DOHH2 (cell line): ENCODE measurements around the gene MAP1LC3A.

Experiments
- H3F3A ChIP-seq: fragments of 200-600 bp; sonication (generic), shearing (Covaris generic); 2 replicates; pipeline ENCODE4 v1.6.0; 2016; ENCODE audit warnings: antibody characterized with exemption, mild to moderate bottlenecking; ENCODE audit not compliant: control insufficient read depth, insufficient read depth
- H3K27ac ChIP-seq: fragments of 200-600 bp; sonication (generic); 2 replicates; pipeline ENCODE4 v1.5.1; 2014; ENCODE audit warnings: low read depth, mild to moderate bottlenecking, low read length, moderate library complexity
- H3K27me3 ChIP-seq: fragments of 200-600 bp; sonication (generic); 2 replicates; pipeline ENCODE4 v1.6.1; 2014; ENCODE audit warnings: mild to moderate bottlenecking, low read length, mixed read lengths; ENCODE audit not compliant: control insufficient read depth
- H3K36me3 ChIP-seq: fragments of 200-600 bp; sonication (generic); 2 replicates; pipeline ENCODE4 v1.6.1; 2014; ENCODE audit warnings: mild to moderate bottlenecking, low read length, moderate library complexity, mixed read lengths; ENCODE audit not compliant: control insufficient read depth
- H3K4me1 ChIP-seq: fragments of 200-600 bp; sonication (generic); 2 replicates; pipeline ENCODE4 v1.6.1; 2014; ENCODE audit warnings: mild to moderate bottlenecking, low read length, mixed read lengths; ENCODE audit not compliant: control insufficient read depth
- H3K4me2 ChIP-seq: fragments of 200-600 bp; sonication (generic); 2 replicates; pipeline ENCODE4 v1.6.0; 2014; ENCODE audit warnings: mild to moderate bottlenecking, low read length, moderate library complexity
- H3K4me3 ChIP-seq: fragments of 200-600 bp; sonication (generic); 2 replicates; pipeline ENCODE4 v1.5.1; 2014; ENCODE audit warnings: mild to moderate bottlenecking, low read length, mixed read lengths
- H3K79me2 ChIP-seq: fragments of 200-600 bp; sonication (generic); 2 replicates; pipeline ENCODE4 v1.6.1; 2014; ENCODE audit warnings: mild to moderate bottlenecking, low read length, mixed read lengths; ENCODE audit not compliant: control insufficient read depth
- H3K9me2 ChIP-seq: fragments of 200-600 bp; sonication (generic); replicated peaks from 2 replicates; pipeline ENCODE4 v1.6.1; 2014; ENCODE audit warnings: mild to moderate bottlenecking, low read length, mixed read lengths; ENCODE audit not compliant: control insufficient read depth
- H3K9me3 ChIP-seq: fragments of 200-600 bp; sonication (generic); 2 replicates; pipeline ENCODE4 v1.6.1; 2014; ENCODE audit warnings: antibody characterized with exemption, low read length, mixed read lengths; ENCODE audit not compliant: control insufficient read depth, insufficient read depth
- H4K20me1 ChIP-seq: fragments of 200-600 bp; sonication (generic); 2 replicates; pipeline ENCODE4 v1.6.0; 2014; ENCODE audit warnings: low read depth, mild to moderate bottlenecking, antibody characterized with exemption, low read length, moderate library complexity; ENCODE audit not compliant: control insufficient read depth, insufficient read depth
- EZH2phosphoT487 ChIP-seq: fragments of 200-600 bp; sonication (generic); IDR thresholded peaks from 2 replicates; pipeline ENCODE4 v1.6.1; 2017; ENCODE audit warnings: borderline replicate concordance, mild to moderate bottlenecking, antibody characterized with exemption, low read length, moderate library complexity, mixed read lengths
- TF ChIP-seq, protein P1 (sequence below): fragments of 200-600 bp; sonication (generic); IDR thresholded peaks from one replicate; pipeline ENCODE4 v1.5.1; 2014; ENCODE audit warnings: antibody characterized with exemption, mild to moderate bottlenecking, low read depth, low read length; ENCODE audit not compliant: poor library complexity, severe bottlenecking

The MAP1LC3A gene

DNA sequence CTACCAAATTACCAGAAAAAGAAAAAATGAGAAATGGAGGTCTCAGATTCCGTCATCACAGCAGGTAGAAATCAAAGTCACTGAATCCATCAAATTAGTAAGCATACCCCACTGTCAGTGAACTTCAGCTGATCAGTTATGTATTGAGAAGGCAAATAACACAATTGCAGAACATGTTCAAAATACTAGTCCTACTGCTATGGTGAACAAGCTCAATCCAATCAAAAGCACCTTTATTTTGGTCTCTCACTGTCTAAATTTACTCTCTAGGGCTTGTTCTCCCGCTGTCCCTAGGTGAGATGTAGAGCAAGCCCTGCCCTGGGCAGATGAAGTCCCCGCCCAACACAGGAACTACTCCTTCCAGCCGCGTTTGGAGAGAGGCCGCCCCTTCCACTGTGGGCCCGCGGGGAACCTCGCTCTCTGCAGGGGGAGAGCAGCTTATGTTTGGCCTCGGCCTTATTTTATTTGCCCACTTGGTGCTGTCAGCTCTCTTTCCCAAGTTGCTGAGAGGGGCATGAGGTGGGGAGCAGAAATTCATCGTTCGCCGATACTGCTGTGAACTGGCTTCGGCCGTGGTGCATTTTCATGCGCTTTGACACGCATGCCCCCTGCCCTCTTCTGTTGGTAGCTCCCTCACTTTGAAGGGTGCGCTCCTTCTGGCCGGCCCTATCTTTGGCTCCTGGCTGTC is 14.3 kb upstream of the MAP1LC3A start:
- peak overlapping the region; percentile 19; the same call in 1 of the 2 replicates for H3K4me2 ChIP-seq
- TF ChIP-seq, protein P1, sequence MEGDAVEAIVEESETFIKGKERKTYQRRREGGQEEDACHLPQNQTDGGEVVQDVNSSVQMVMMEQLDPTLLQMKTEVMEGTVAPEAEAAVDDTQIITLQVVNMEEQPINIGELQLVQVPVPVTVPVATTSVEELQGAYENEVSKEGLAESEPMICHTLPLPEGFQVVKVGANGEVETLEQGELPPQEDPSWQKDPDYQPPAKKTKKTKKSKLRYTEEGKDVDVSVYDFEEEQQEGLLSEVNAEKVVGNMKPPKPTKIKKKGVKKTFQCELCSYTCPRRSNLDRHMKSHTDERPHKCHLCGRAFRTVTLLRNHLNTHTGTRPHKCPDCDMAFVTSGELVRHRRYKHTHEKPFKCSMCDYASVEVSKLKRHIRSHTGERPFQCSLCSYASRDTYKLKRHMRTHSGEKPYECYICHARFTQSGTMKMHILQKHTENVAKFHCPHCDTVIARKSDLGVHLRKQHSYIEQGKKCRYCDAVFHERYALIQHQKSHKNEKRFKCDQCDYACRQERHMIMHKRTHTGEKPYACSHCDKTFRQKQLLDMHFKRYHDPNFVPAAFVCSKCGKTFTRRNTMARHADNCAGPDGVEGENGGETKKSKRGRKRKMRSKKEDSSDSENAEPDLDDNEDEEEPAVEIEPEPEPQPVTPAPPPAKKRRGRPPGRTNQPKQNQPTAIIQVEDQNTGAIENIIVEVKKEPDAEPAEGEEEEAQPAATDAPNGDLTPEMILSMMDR: no peak
- no peak for TF ChIP-seq EZH2phosphoT487
- no peak overlapping the region for H3K4me3 ChIP-seq
- peaks cover 7% of the 10 kb centered on the region; the same call in 1 of the 2 replicates for H3K36me3 ChIP-seq
- H3K4me1 ChIP-seq: 0 out of 2 replicates have a peak, but pooled peaks cover 3% of the 10 kb centered on the region
- no peak overlapping the region for H3K27ac ChIP-seq
- H3F3A ChIP-seq: no peaks in the 10 kb centered on the region
- H4K20me1 ChIP-seq: no peaks in the 10 kb centered on the region
- no peaks in the 10 kb centered on the region for H3K79me2 ChIP-seq
- H3K27me3 ChIP-seq: no peaks in the 10 kb centered on the region
- no peaks in the 10 kb centered on the region for H3K9me3 ChIP-seq
- no peaks in the 10 kb centered on the region for H3K9me2 ChIP-seq

DNA sequence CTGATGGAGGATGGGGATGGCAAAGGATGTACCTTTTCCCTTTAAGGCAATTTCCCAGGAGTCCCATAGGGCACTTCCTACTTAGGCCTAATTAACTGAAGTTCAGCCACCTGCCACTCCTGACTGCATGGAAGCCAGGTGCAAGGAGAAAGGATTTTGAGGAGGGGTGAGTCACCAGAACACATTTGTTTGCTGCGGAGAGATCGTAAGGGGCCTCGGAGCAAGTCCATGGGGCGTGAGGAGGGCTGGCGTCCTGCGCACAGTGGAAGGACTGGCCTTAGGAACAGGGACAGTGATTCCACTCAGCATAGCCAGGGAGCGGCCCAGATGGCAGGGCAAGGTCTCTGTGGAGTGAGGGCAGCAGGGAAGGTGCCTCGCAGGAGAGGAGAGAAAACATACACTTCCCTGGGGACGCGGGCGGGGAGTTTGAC is 11.8 kb upstream of the MAP1LC3A start:
- Histone ChIP-seq H3K9me2 (no peaks in the 10 kb centered on the region), H3K9me3 (no peaks in the 10 kb centered on the region), H3K27ac (no peak overlapping the region)

DNA sequence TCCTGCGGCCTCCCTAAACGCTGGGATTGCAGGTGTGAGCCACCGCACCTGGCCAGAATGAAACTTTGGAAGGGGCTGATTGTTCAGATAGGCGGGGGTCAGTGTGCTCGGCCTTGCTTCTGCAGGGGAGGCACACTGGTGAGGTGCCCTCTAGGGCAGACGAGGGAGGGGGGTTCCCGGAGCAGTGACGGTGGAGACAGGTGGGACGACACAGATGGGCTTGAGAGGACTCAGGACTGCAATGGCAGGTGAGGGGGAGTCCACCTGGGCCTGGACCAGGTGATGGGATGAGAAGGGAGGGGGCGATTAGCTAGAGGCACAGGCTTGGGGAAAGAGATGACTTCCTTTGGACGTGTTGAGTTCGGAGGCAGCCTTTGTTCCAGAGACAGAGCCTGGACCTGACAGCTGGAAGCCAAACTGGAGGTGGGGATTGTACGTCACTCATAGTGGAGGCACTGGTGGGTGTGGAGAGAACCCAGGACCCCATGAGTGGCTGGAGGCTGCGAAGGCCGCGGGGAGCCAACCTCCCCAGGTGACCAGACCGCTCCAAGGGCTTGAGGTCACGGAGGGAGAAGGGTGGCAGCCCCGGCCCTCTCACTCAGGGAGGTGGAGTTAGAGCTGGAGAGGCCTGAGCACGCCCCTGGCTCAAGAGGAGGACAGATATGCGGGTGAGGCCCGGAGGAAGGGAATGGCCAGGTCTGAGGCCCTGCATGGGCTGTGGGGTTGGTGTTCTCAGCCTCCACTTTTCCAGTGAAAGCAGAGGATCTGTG is 10.5 kb upstream of the MAP1LC3A start:
- no peak overlapping the region for H3K4me2 ChIP-seq
- H3K9me3 ChIP-seq: no peaks in the 10 kb centered on the region
- H3K27ac ChIP-seq: no peak overlapping the region
- H3K9me2 ChIP-seq: no peaks in the 10 kb centered on the region
- H3K36me3 ChIP-seq: no peaks in the 10 kb centered on the region
- no peaks in the 10 kb centered on the region for H3K79me2 ChIP-seq
- H3K4me3 ChIP-seq: no peak overlapping the region
- H3K4me1 ChIP-seq: no peaks in the 10 kb centered on the region
- TF ChIP-seq EZH2phosphoT487: no peak
- TF ChIP-seq, protein P1: no peak
- H4K20me1 ChIP-seq: no peaks in the 10 kb centered on the region
- no peaks in the 10 kb centered on the region for H3K27me3 ChIP-seq
- H3F3A ChIP-seq: no peaks in the 10 kb centered on the region

More for the DNA sequence above, 11.8 kb upstream of the MAP1LC3A start:
- Histone ChIP-seq H3K4me2 (no peak overlapping the region), H3K36me3 (no peaks in the 10 kb centered on the region), H3F3A (no peaks in the 10 kb centered on the region), H4K20me1 (no peaks in the 10 kb centered on the region), H3K4me3 (no peak overlapping the region), H3K27me3 (no peaks in the 10 kb centered on the region), H3K79me2 (no peaks in the 10 kb centered on the region), H3K4me1 (0 out of 2 replicates have a peak, but pooled peaks cover 3% of the 10 kb centered on the region)
- TF ChIP-seq EZH2phosphoT487: no peak
- TF ChIP-seq, protein P1: no peak
